ENCODE measurements around the gene ATF7. TPM values are rescaled to one million over a fixed set of nuclear protein-coding genes. Genes with fewer than 3 reads are reported as not detected.
"Not testable (repeated sequence)": the region's sequence is repeated elsewhere in the genome, so short reads cannot be mapped to it uniquely, and the experiment has no call there.

ATF7 gene
- total RNA-seq, 2 donors from 2014 or later = 22.1 to 24.7 TPM

DNA sequence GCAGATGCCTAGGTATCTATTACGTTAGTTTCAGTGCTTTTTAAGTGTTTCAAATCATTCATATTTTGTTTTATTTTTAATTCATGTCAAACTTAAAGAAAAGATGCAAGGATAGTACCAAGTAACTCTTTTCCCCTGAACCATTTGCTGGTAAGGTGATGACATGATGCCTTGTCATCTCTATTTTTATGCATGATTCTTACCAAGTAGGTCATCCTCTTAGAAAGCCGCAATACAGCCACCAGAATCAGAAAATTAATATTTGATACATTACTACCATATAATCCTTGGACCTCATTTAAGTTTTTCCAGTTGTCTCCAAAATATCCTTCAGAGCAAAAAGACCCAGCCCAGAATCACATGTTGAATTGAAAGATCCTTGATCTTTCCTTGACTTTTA, 27.4 kb upstream of the ATF7 start:
- Histone ChIP-seq H3K4me3 (no peak overlapping the region), H3K27ac (no peak overlapping the region)

DNA sequence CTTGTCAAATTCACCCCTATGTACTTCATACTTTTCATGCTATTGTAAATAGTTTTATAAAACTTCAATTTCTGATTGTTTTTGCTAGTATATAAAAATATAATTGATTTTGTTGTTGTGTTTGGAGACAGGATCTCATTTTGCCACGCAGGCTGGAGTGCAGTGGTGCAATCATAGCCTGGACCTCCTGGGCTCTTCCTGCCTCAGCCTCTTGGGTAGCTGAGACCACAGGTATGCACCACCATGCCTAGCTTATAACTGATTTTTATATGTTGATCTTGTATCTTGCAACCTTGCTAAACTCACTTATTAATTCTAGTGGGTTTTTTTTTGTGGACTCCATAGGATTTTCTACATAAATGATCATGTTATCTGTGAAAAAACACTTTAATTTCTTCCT, 26.2 kb upstream of the ATF7 start:
- no peak for DNase-seq (ENCODE audit: low spot score)
- Histone ChIP-seq H3K9me3 (no peaks in the 10 kb centered on the region), H3K4me3 (no peak overlapping the region), H3K36me3 (no peaks in the 10 kb centered on the region), H3K4me1 (no peaks in the 10 kb centered on the region), H3K27ac (no peak overlapping the region), H3K27me3 (no peaks in the 10 kb centered on the region)
- TF ChIP-seq, protein P1, sequence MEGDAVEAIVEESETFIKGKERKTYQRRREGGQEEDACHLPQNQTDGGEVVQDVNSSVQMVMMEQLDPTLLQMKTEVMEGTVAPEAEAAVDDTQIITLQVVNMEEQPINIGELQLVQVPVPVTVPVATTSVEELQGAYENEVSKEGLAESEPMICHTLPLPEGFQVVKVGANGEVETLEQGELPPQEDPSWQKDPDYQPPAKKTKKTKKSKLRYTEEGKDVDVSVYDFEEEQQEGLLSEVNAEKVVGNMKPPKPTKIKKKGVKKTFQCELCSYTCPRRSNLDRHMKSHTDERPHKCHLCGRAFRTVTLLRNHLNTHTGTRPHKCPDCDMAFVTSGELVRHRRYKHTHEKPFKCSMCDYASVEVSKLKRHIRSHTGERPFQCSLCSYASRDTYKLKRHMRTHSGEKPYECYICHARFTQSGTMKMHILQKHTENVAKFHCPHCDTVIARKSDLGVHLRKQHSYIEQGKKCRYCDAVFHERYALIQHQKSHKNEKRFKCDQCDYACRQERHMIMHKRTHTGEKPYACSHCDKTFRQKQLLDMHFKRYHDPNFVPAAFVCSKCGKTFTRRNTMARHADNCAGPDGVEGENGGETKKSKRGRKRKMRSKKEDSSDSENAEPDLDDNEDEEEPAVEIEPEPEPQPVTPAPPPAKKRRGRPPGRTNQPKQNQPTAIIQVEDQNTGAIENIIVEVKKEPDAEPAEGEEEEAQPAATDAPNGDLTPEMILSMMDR (IDR thresholded peaks at IDR 0.05) = no peak

More for the DNA sequence above, 27.4 kb upstream of the ATF7 start:
- TF ChIP-seq, protein P1 (IDR thresholded peaks at IDR 0.05) = no peak
- no peaks in the 10 kb centered on the region for H3K27me3 ChIP-seq
- H3K4me1 ChIP-seq = peaks cover 0 to 11% of the 10 kb centered on the region in 2 donors
- DNase-seq (ENCODE audit: low spot score) = no peak
- H3K9me3 ChIP-seq = no peaks in the 10 kb centered on the region
- H3K36me3 ChIP-seq = no peaks in the 10 kb centered on the region

DNA sequence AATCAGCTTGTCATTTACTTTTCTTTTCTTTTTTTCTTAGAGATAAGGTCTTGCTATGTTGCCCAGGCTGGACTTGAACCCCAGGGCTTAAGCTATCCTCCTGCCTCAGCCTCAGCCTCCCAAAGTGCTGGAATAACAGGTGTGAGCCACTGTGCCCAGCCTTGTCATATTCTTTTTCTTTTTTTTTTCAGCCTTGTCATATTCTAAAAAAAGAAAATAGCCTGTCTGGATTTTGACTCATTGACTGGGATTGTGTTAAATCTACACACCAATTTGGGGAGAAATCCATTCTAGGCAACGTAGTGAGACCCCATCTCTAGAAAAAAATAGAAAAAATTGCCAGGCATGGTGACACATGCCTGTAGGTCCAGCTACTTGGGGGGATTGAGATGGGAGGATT, 25.6 kb upstream of the ATF7 start:
- DNase-seq (ENCODE audit: low spot score) = no peak
- H3K9me3 ChIP-seq = no peaks in the 10 kb centered on the region
- H3K36me3 ChIP-seq = no peaks in the 10 kb centered on the region
- H3K27me3 ChIP-seq = no peaks in the 10 kb centered on the region
- TF ChIP-seq, protein P1 (IDR thresholded peaks at IDR 0.05) = no peak
- H3K27ac ChIP-seq = no peak overlapping the region
- H3K4me3 ChIP-seq = no peak overlapping the region
- H3K4me1 ChIP-seq = no peaks in the 10 kb centered on the region

DNA sequence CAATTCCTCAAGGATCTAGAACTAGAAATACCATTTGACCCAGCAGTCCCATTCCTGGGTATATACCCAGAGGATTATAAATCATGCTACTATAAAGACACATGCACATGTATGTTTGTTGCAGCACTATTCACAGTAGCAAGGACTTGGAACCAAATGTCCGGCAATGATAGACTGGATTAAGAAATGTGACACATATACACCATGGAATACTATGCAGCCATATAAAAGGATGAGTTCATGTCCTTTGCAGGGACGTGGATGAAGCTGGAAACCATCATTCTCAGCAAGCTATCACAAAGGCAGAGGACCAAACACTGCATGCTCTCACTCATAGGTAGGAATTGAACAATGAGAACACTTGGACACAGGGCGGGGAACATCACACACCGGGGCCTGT, 20.1 kb upstream of the ATF7 start:
- not testable (repeated sequence) for H3K4me3 ChIP-seq

DNA sequence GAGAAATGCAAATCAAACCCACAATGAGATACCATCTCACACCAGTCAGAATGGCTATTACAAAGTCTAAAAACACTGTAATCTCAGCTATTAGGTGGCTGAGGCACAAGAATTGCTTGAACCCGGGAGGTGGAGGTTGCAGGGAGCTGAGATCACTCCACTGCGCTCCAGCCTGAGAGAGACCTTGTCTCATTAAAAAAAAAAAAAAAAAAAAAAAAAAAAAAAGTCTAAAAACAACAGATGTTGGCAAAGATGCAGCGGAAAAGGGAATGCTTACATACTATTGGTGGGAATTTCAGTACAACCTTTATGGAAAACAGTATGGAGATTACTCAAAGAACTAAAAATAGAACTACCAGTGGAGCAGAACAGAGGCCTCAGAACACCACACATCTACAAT, 19.0 kb upstream of the ATF7 start:
- H3K27ac ChIP-seq = no peak overlapping the region

More for the DNA sequence above, 20.1 kb upstream of the ATF7 start:
- not testable (repeated sequence) for H3K27ac ChIP-seq; H3K27me3 ChIP-seq; H3K4me1 ChIP-seq; H3K9me3 ChIP-seq; H3K36me3 ChIP-seq; DNase-seq (ENCODE audit: low spot score)

DNA sequence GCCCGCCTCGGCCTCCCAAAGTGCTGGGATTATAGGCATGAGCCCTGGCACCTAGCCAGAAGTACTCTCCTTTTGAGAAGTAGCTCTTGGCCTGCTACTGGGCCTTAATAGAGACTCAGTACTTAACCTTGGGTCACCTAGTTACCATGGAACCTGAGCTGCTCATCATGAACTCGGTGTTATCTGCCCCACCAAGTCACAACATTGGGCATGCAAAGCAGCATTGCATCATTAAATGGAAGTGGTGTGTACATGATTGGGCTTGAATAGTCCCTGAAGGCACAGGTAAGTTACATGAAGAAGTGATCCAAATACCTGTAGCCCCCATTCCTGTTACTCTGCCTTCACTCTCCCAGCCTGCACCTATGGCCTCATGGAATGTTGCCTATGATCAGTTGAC, 18.0 kb upstream of the ATF7 start:
- Histone ChIP-seq H3K4me1 (no peaks in the 10 kb centered on the region), H3K27me3 (no peaks in the 10 kb centered on the region), H3K27ac (no peak overlapping the region), H3K9me3 (no peaks in the 10 kb centered on the region), H3K36me3 (no peaks in the 10 kb centered on the region), H3K4me3 (no peak overlapping the region)
- no peak for DNase-seq (ENCODE audit: low spot score)
- TF ChIP-seq, protein P1 (IDR thresholded peaks at IDR 0.05) = no peak

More for the DNA sequence above, 19.0 kb upstream of the ATF7 start:
- Histone ChIP-seq H3K4me3 (no peak overlapping the region), H3K36me3 (no peaks in the 10 kb centered on the region), H3K27me3 (no peaks in the 10 kb centered on the region), H3K9me3 (no peaks in the 10 kb centered on the region), H3K4me1 (no peaks in the 10 kb centered on the region)
- no peak for DNase-seq (ENCODE audit: low spot score)
- TF ChIP-seq, protein P1 (IDR thresholded peaks at IDR 0.05) = no peak

Data from right atrium auricular region (tissue), 2 donors.